ENCODE measurements around the gene FAM50B. TPM values are rescaled to one million over a fixed set of nuclear protein-coding genes. Genes with fewer than 3 reads are reported as not detected.

FAM50B gene
- total RNA-seq, 4 donors from 2014 or later: 4.4 to 19.6 (median 15.3) TPM

DNA sequence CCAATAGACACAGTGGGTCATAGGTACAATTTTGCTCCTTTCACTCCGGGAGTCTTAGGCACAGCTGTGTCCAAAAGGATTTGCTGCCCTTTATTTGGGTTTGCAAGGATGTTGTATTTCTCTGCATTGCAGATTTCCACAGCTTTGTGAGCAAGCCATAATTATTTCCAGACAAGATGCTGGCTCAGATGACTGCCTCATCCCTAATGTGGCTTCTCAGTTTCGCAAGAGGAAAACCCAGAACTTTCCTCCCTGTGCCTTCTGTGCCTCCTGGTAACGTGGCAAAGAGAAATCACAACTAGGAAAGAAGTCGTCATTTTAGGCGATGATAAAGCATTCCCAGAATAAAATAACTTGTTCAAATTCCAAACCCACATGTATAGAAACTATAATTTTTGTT lies 33.7 kb downstream of the FAM50B start:
- in situ Hi-C loops (cut with MboI; ENCODE audit: low sequenced_read_pairs in 4 of 4) (loop anchor here in 1 of 4 donors (10.0 kb wide), 1 partner anchor 52 kb away; no protein-coding TSS in a partner anchor), intact Hi-C loops (cut with DNase I; ENCODE audit: low total_unique reads) (no loop called here)
- Histone ChIP-seq H3K4me3 (no peak overlapping the region), H3K9me3 (no peaks in the 10 kb centered on the region), H3K27ac (peak overlapping the region; percentile 28 to 45 (median 35)), H3K36me3 (no peaks in the 10 kb centered on the region), H3K4me1 (peaks cover 15 to 21% of the 10 kb centered on the region in 2 donors), H3K27me3 (no peaks in the 10 kb centered on the region)
- TF ChIP-seq POLR2A (IDR thresholded peaks at IDR 0.05): no peak
- TF ChIP-seq, protein P1, sequence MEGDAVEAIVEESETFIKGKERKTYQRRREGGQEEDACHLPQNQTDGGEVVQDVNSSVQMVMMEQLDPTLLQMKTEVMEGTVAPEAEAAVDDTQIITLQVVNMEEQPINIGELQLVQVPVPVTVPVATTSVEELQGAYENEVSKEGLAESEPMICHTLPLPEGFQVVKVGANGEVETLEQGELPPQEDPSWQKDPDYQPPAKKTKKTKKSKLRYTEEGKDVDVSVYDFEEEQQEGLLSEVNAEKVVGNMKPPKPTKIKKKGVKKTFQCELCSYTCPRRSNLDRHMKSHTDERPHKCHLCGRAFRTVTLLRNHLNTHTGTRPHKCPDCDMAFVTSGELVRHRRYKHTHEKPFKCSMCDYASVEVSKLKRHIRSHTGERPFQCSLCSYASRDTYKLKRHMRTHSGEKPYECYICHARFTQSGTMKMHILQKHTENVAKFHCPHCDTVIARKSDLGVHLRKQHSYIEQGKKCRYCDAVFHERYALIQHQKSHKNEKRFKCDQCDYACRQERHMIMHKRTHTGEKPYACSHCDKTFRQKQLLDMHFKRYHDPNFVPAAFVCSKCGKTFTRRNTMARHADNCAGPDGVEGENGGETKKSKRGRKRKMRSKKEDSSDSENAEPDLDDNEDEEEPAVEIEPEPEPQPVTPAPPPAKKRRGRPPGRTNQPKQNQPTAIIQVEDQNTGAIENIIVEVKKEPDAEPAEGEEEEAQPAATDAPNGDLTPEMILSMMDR (IDR thresholded peaks at IDR 0.05 in 4 of 5, conservative IDR thresholded peaks at IDR 0.05 in 1 of 5): no peak
- ATAC-seq (peak; percentile 49 to 69), DNase-seq (peak; percentile 37 to 40)

DNA sequence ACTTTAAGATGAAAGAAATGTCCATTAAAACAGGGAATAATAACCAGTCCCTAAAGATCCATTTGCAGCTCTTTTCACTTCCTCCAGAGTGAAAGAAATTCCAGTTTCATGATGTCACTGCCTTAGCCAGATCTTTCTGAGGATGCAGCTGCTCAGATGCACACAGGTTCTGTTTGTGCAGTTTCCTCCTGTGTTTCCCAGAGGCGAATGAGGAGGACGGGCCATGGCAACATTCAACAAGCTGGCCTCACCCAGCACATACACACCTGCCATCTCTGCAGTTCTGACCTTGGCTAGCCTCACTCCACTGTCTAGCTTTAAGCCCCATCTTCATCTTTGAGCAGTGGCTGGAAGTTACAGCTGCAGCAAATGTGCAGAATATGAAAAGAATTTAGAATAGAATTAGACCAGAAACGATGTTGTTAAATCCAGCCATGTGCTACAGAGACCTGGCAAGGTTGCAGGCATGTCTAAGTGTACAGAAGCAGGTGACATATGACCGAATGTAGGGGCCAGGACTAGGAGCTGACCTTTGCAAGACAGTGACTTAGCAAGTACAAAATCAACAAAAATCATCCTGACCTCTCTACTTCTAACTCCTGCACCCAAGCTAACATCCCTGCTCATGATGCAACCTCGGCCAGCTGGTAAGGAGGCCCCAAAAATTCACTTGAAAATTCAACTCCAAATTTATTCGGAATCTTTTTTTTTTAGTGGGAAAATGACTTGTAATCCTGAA lies 35.0 kb downstream of the FAM50B start:
- in situ Hi-C loops (cut with MboI; ENCODE audit: low sequenced_read_pairs in 4 of 4): loop anchor here in 1 of 4 donors (10.0 kb wide), 1 partner anchor 51 kb away; no protein-coding TSS in a partner anchor
- Histone ChIP-seq H3K36me3 (no peaks in the 10 kb centered on the region), H3K9me3 (no peaks in the 10 kb centered on the region), H3K4me1 (peaks cover 27 to 31% of the 10 kb centered on the region in 2 donors), H3K4me3 (no peak overlapping the region), H3K27ac (peak overlapping the region; percentile 19 to 45 (median 38)), H3K27me3 (no peaks in the 10 kb centered on the region)
- DNase-seq: no peak
- intact Hi-C loops (cut with DNase I; ENCODE audit: low total_unique reads): loop anchor here (2.0 kb wide), 1 partner anchor 33 kb away; no protein-coding TSS in a partner anchor
- ATAC-seq: no peak
- TF ChIP-seq, protein P1 (IDR thresholded peaks at IDR 0.05 in 4 of 5, conservative IDR thresholded peaks at IDR 0.05 in 1 of 5): no peak
- TF ChIP-seq POLR2A (IDR thresholded peaks at IDR 0.05): no peak

DNA sequence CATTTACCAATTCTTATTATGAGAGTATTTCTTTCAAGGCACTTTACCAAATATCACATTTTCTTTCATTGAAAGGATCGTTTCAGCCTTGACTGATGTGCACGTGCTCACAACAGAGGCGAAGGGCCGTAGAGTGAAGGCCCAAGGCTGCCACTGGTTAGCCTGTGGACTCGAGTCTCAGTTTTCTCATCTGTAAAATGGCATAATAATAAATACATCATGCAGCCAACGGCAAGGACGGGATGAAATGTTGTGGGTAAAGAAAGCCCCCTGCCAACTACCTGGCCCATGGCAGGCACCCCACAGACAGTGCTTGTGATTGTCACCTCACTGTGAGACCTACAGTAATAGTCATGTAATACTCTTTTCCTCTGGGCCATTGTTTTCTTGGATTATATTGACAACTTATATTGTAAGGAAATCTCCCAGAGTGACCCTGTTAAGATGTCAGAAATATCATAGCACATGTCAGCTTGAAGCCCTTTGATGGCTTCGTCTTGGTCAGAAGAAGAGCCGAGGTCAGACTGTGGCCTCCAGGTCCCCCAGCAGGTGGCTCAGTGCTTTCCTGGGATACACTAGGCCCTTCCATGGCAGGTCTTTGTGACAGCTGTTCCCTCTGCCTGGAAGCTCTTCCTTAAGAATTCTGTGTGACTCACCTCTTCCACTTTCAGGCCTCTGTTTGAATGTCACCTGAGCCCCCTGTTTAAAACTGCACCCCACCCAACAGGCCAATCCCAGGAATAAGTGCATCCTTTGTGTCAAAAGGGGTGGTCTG lies 36.3 kb downstream of the FAM50B start:
- no peak overlapping the region for H3K4me3 ChIP-seq
- intact Hi-C loops (cut with DNase I; ENCODE audit: low total_unique reads) (loop anchor here (1.0 to 2.0 kb wide), 2 partner anchors 35 to 48 kb away; no protein-coding TSS in a partner anchor), in situ Hi-C loops (cut with MboI; ENCODE audit: low sequenced_read_pairs in 4 of 4) (loop anchor here in 3 of 4 donors (5.0 to 10.0 kb wide), 3 partner anchors 47 to 138 kb away; no protein-coding TSS in a partner anchor)
- H3K27me3 ChIP-seq: no peaks in the 10 kb centered on the region
- TF ChIP-seq, protein P1 (IDR thresholded peaks at IDR 0.05 in 4 of 5, conservative IDR thresholded peaks at IDR 0.05 in 1 of 5): peak; percentile 40 to 68 (median 56)
- TF ChIP-seq POLR2A (IDR thresholded peaks at IDR 0.05): no peak
- H3K4me1 ChIP-seq: peaks cover 27 to 31% of the 10 kb centered on the region in 2 donors
- DNase-seq: peak in 1 of 2 donors; percentile 63
- H3K36me3 ChIP-seq: no peaks in the 10 kb centered on the region
- ATAC-seq: peak; percentile 46 to 86
- no peaks in the 10 kb centered on the region for H3K9me3 ChIP-seq
- peak overlapping the region in 3 of 4 donors; percentile 31 to 44 (median 34) for H3K27ac ChIP-seq

DNA sequence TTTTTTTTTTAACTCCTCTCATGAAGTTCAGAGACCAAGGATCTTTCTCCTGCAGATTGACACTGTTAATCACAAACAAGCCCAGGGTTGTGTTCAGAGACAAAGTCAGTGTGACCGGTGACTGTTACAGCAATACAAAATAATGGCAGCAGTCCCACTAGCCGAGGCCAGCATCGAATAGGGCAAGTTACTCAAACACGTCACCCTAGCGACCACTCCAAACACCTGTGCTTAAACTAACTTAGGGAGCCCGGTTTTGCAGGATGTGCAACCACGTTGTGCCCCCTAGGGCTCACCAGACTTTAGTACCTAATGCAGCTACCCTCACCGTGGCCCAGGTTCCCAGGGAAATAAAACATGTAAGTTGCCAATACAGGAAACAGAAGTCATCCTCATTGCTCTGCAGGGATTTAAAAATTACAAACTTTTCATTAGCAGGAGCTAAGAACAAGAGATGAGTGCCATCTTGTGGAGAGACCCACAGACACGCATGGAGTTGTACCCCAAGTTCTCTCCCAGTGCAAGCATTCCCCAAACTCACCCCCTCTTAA lies 38.1 kb downstream of the FAM50B start:
- intact Hi-C loops (cut with DNase I; ENCODE audit: low total_unique reads) (loop anchor here (1.0 kb wide), 2 partner anchors 140 to 145 kb away; no protein-coding TSS in a partner anchor), in situ Hi-C loops (cut with MboI; ENCODE audit: low sequenced_read_pairs in 4 of 4) (loop anchor here in 3 of 4 donors (5.0 to 10.0 kb wide), 3 partner anchors 45 to 140 kb away; no protein-coding TSS in a partner anchor)
- H3K4me3 ChIP-seq: no peak overlapping the region
- peaks cover 36 to 46% of the 10 kb centered on the region in 2 donors for H3K4me1 ChIP-seq
- ATAC-seq: no peak
- TF ChIP-seq, protein P1 (IDR thresholded peaks at IDR 0.05 in 4 of 5, conservative IDR thresholded peaks at IDR 0.05 in 1 of 5): peak in 4 of 5 experiments; percentile 42 to 60 (median 52)
- no peak for TF ChIP-seq POLR2A (IDR thresholded peaks at IDR 0.05)
- H3K27ac ChIP-seq: peak overlapping the region in 3 of 4 donors; percentile 48 to 70 (median 57)
- DNase-seq: peak in 1 of 2 donors; percentile 12
- H3K27me3 ChIP-seq: no peaks in the 10 kb centered on the region
- no peaks in the 10 kb centered on the region for H3K36me3 ChIP-seq
- H3K9me3 ChIP-seq: no peaks in the 10 kb centered on the region

All from gastrocnemius medialis (tissue), 4 donors.